Measurements from ENCODE around the gene RADX. TPM values are rescaled to one million over a fixed set of nuclear protein-coding genes. Genes with fewer than 3 reads are reported as not detected.

RADX gene
- total RNA-seq, 1 experiment from 2014 or later = 4.3 TPM

- no peaks in the 10 kb centered on the region for H3K27me3 Mint-ChIP-seq (ENCODE audit: unreplicated experiment)
- H3K36me3 Mint-ChIP-seq (ENCODE audit: insufficient read depth, unreplicated experiment) = no peaks in the 10 kb centered on the region
- DNase-seq = no peak
- TF ChIP-seq, protein P1, sequence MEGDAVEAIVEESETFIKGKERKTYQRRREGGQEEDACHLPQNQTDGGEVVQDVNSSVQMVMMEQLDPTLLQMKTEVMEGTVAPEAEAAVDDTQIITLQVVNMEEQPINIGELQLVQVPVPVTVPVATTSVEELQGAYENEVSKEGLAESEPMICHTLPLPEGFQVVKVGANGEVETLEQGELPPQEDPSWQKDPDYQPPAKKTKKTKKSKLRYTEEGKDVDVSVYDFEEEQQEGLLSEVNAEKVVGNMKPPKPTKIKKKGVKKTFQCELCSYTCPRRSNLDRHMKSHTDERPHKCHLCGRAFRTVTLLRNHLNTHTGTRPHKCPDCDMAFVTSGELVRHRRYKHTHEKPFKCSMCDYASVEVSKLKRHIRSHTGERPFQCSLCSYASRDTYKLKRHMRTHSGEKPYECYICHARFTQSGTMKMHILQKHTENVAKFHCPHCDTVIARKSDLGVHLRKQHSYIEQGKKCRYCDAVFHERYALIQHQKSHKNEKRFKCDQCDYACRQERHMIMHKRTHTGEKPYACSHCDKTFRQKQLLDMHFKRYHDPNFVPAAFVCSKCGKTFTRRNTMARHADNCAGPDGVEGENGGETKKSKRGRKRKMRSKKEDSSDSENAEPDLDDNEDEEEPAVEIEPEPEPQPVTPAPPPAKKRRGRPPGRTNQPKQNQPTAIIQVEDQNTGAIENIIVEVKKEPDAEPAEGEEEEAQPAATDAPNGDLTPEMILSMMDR (IDR thresholded peaks at IDR 0.05; ENCODE audit: unreplicated experiment) = no peak
- CTCF ChIA-PET = no interaction called here
- intact Hi-C loops (cut with micrococcal nuclease; ENCODE audit: unreplicated experiment) = no loop called here
- H3K4me1 Mint-ChIP-seq (ENCODE audit: low read depth, unreplicated experiment) = peaks cover 21% of the 10 kb centered on the region
- no TSS peak for BruUV-seq (replicated peaks)
- no peak overlapping the region for H3K4me3 Mint-ChIP-seq (ENCODE audit: low read depth, unreplicated experiment)
- no peak overlapping the region for H3K27ac Mint-ChIP-seq (ENCODE audit: unreplicated experiment)
- no peaks in the 10 kb centered on the region for H3K9me3 Mint-ChIP-seq (ENCODE audit: low read depth, unreplicated experiment)
These were observed 90.9 kb downstream of the RADX start for GRCh38 chrX:106702636-106703035.

DNA sequence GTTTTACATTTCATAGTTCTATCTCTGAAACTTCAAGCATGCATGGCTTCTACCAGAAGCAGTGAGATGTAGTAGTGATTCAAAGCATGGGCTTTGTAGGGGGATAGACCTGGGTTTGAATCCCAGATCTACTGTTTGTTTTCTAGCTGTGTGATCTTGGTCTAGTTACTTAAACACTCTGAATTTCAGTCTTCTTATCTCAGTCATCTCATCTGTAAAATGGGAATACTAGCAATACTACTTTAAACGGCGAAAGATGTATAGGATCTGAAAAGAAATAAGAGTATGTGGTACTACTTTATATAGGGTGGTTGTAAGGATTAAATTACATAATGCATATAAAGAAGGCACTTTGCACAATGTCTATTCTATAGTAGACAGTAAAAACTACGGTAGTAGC lies 94.7 kb downstream of the RADX start:
- Mint-ChIP-seq H3K9me3 (ENCODE audit: low read depth, unreplicated experiment) (no peaks in the 10 kb centered on the region), H3K27ac (ENCODE audit: unreplicated experiment) (no peak overlapping the region), H3K27me3 (ENCODE audit: unreplicated experiment) (no peaks in the 10 kb centered on the region), H3K4me3 (ENCODE audit: low read depth, unreplicated experiment) (no peak overlapping the region), H3K4me1 (ENCODE audit: low read depth, unreplicated experiment) (peaks cover 9% of the 10 kb centered on the region), H3K36me3 (ENCODE audit: insufficient read depth, unreplicated experiment) (no peaks in the 10 kb centered on the region)
- intact Hi-C loops (cut with micrococcal nuclease; ENCODE audit: unreplicated experiment) = no loop called here
- CTCF ChIA-PET = no interaction called here
- no TSS peak for BruUV-seq (replicated peaks)
- DNase-seq = no peak
- TF ChIP-seq, protein P1 (IDR thresholded peaks at IDR 0.05; ENCODE audit: unreplicated experiment) = no peak

GRCh38 chrX:106707771-106708454 lies 96.1 kb downstream of the RADX start:
- no peak for DNase-seq
- TF ChIP-seq, protein P1 (IDR thresholded peaks at IDR 0.05; ENCODE audit: unreplicated experiment) = no peak
- no peaks in the 10 kb centered on the region for H3K36me3 Mint-ChIP-seq (ENCODE audit: insufficient read depth, unreplicated experiment)
- no peak overlapping the region for H3K27ac Mint-ChIP-seq (ENCODE audit: unreplicated experiment)
- intact Hi-C loops (cut with micrococcal nuclease; ENCODE audit: unreplicated experiment) = no loop called here
- peaks cover 9% of the 10 kb centered on the region for H3K4me1 Mint-ChIP-seq (ENCODE audit: low read depth, unreplicated experiment)
- H3K9me3 Mint-ChIP-seq (ENCODE audit: low read depth, unreplicated experiment) = no peaks in the 10 kb centered on the region
- H3K27me3 Mint-ChIP-seq (ENCODE audit: unreplicated experiment) = no peaks in the 10 kb centered on the region
- H3K4me3 Mint-ChIP-seq (ENCODE audit: low read depth, unreplicated experiment) = no peak overlapping the region
- CTCF ChIA-PET = interaction anchor here (0.6 to 0.8 kb wide), 2 partner anchors 11 to 15 kb away, joined by 3 to 4 read pairs; no protein-coding TSS in a partner anchor
- no TSS peak for BruUV-seq (replicated peaks)

GRCh38 chrX:106710771-106711170 lies 99.0 kb downstream of the RADX start:
- no peak for DNase-seq
- H3K27ac Mint-ChIP-seq (ENCODE audit: unreplicated experiment) = no peak overlapping the region
- peaks cover 5% of the 10 kb centered on the region for H3K4me1 Mint-ChIP-seq (ENCODE audit: low read depth, unreplicated experiment)
- BruUV-seq (replicated peaks) = no TSS peak
- CTCF ChIA-PET = no interaction called here
- H3K9me3 Mint-ChIP-seq (ENCODE audit: low read depth, unreplicated experiment) = no peaks in the 10 kb centered on the region
- no peak overlapping the region for H3K4me3 Mint-ChIP-seq (ENCODE audit: low read depth, unreplicated experiment)
- H3K36me3 Mint-ChIP-seq (ENCODE audit: insufficient read depth, unreplicated experiment) = no peaks in the 10 kb centered on the region
- TF ChIP-seq, protein P1 (IDR thresholded peaks at IDR 0.05; ENCODE audit: unreplicated experiment) = no peak
- no peaks in the 10 kb centered on the region for H3K27me3 Mint-ChIP-seq (ENCODE audit: unreplicated experiment)
- intact Hi-C loops (cut with micrococcal nuclease; ENCODE audit: unreplicated experiment) = no loop called here
